NB4 (cell line): ENCODE measurements around the gene BNC2.

Source experiments
- CTCF ChIP-seq: IDR thresholded peaks from one replicate; pipeline ENCODE4 v1.5.1; 2012; ENCODE audit warnings: low read depth, low read length
- MAX ChIP-seq: IDR thresholded peaks from 2 replicates; pipeline ENCODE4 v1.6.1; 2011; ENCODE audit warnings: low read depth, low read length
- MYC ChIP-seq: IDR thresholded peaks from 2 replicates; pipeline ENCODE4 v1.6.1; 2011; ENCODE audit warnings: low read depth, low read length
- POLR2A ChIP-seq: IDR thresholded peaks from 2 replicates; pipeline ENCODE4 v1.6.1; 2011; ENCODE audit warnings: mild to moderate bottlenecking; ENCODE audit not compliant: insufficient read length; ENCODE audit errors: extremely low read depth

GRCh38 chr9:16611983-16612382, 258.5 kb downstream of the BNC2 start:
- TF ChIP-seq CTCF (no peak), POLR2A (no peak), MAX (no peak), MYC (no peak)
